SK-N-SH (cell line): ENCODE measurements around the gene NUDT16. TPM values are rescaled to one million over a fixed set of nuclear protein-coding genes. Genes with fewer than 3 reads are reported as not detected.

Source experiments
- CTCF ChIA-PET: fragments of 300-600, 350-600 bp; formaldehyde crosslinking; extraction: SDS; loops from one replicate; lab custom pipeline; 2021; lab: Yijun Ruan, JAX
- POLR2A ChIA-PET: fragments of 350-600 bp; sonication (Branson Sonifier 250); formaldehyde crosslinking; extraction: SDS; loops from one replicate; lab custom pipeline; 2020; ENCODE audit warnings: antibody characterized with exemption, inconsistent platforms; lab: Yijun Ruan, JAX
- DNase-seq: peaks from one replicate; pipeline ENCODE4 v3.0.0; 2012
- H2AFZ ChIP-seq: fragments of 200-600 bp; sonication (generic); 2 replicates; pipeline ENCODE4 v1.8.1; 2016; ENCODE audit warnings: antibody characterized with exemption, mild to moderate bottlenecking, low read depth
- H3F3A ChIP-seq: fragments of 200-600 bp; sonication (generic); replicated peaks from 2 replicates; pipeline ENCODE3; 2016; ENCODE audit warnings: antibody characterized with exemption, mild to moderate bottlenecking; ENCODE audit not compliant: insufficient read depth
- H3K27ac ChIP-seq, 2 experiments: fragments of 200-500 bp in 1 of 2; fragments of 200-600 bp in 1 of 2; sonication (Bioruptor generic) in 1 of 2; sonication (generic), shearing (Covaris generic) in 1 of 2; 2 replicates each; pipeline versions ENCODE4 v1.5.1 to v1.6.1; 2014 to 2016; ENCODE audit warnings: low read depth in 2 of 2, inconsistent platforms in 1 of 2, low read length in 1 of 2, mild to moderate bottlenecking in 1 of 2, mixed read lengths in 1 of 2
- H3K27me3 ChIP-seq: fragments of 200-600 bp; sonication (generic), shearing (Covaris generic); 2 replicates; pipeline ENCODE4 v1.6.1; 2016; ENCODE audit warnings: mixed run types; ENCODE audit not compliant: insufficient read depth
- H3K36me3 ChIP-seq, 2 experiments: fragments of 200-500 bp in 1 of 2; fragments of 200-600 bp in 1 of 2; sonication (Bioruptor generic) in 1 of 2; sonication (generic) in 1 of 2; replicated peaks in 1 of 2; 2 replicates each; pipeline versions ENCODE3 to v1.5.1; 2014 to 2016; ENCODE audit warnings: low read length in 1 of 2, mild to moderate bottlenecking in 1 of 2; ENCODE audit not compliant: insufficient read depth in 2 of 2, control insufficient read depth in 1 of 2
- H3K4me1 ChIP-seq, 2 experiments: fragments of 200-500 bp in 1 of 2; fragments of 200-600 bp in 1 of 2; sonication (Bioruptor generic) in 1 of 2; sonication (generic), shearing (Covaris generic) in 1 of 2; 2 replicates each; pipeline versions ENCODE4 v1.5.1 to v1.6.1; 2014 to 2016; ENCODE audit warnings: low read depth in 1 of 2, low read length in 1 of 2, mixed run types in 1 of 2; ENCODE audit not compliant: insufficient read depth in 2 of 2, control insufficient read depth in 1 of 2
- H3K4me2 ChIP-seq: fragments of 200-600 bp; sonication (generic), shearing (Covaris generic); 2 replicates; pipeline ENCODE4 v1.6.1; 2017; ENCODE audit warnings: mixed run types
- H3K4me3 ChIP-seq, 2 experiments: fragments of 200-500 bp in 1 of 2; fragments of 200-600 bp in 1 of 2; sonication (Bioruptor generic) in 1 of 2; sonication (generic), shearing (Covaris generic) in 1 of 2; 2 replicates each; pipeline versions ENCODE4 v1.5.1 to v1.8.1; 2014 to 2016; ENCODE audit warnings: low read depth in 2 of 2, inconsistent platforms in 1 of 2, low read length in 1 of 2, mild to moderate bottlenecking in 1 of 2, mixed read lengths in 1 of 2, moderate library complexity in 1 of 2
- H3K79me2 ChIP-seq: fragments of 200-600 bp; sonication (generic); 2 replicates; pipeline ENCODE4 v1.8.1; 2017; ENCODE audit warnings: mild to moderate bottlenecking; ENCODE audit not compliant: insufficient read depth
- H3K9ac ChIP-seq: fragments of 200-600 bp; sonication (generic); 2 replicates; pipeline ENCODE4 v1.6.1; 2017; ENCODE audit warnings: mixed run types
- H3K9me2 ChIP-seq: fragments of 200-600 bp; sonication (generic); 2 replicates; pipeline ENCODE4 v1.6.1; 2017; ENCODE audit warnings: mixed run types
- H3K9me3 ChIP-seq: fragments of 200-600 bp; sonication (generic); 2 replicates; pipeline ENCODE4 v1.6.1; 2017; ENCODE audit warnings: mixed run types, mild to moderate bottlenecking, moderate library complexity
- H4K20me1 ChIP-seq: fragments of 200-600 bp; sonication (generic); 2 replicates; pipeline ENCODE4 v1.6.1; 2017; ENCODE audit warnings: mild to moderate bottlenecking, mixed run types; ENCODE audit not compliant: insufficient read depth
- ELF1 ChIP-seq: IDR thresholded peaks from 2 replicates; pipeline ENCODE4 v1.4.0; 2012
- EP300 ChIP-seq, 2 experiments: IDR thresholded peaks; 2 replicates each; pipeline versions ENCODE4 v1.4.0 to v1.6.1; 2012; ENCODE audit warnings: borderline replicate concordance in 1 of 2, low read depth in 1 of 2, low read length in 1 of 2
- FOXM1 ChIP-seq: IDR thresholded peaks from 2 replicates; pipeline ENCODE4 v1.4.0; 2012; ENCODE audit warnings: low read depth, mild to moderate bottlenecking
- GABPA ChIP-seq: IDR thresholded peaks from 2 replicates; pipeline ENCODE4 v1.4.0; 2012; ENCODE audit warnings: low read depth, mild to moderate bottlenecking
- JUND ChIP-seq: IDR thresholded peaks from 2 replicates; pipeline ENCODE4 v1.4.0; 2012
- MEF2A ChIP-seq: IDR thresholded peaks from 2 replicates; pipeline ENCODE4 v1.4.0; 2012; ENCODE audit warnings: low read depth, borderline replicate concordance
- MXI1 ChIP-seq: IDR thresholded peaks from 2 replicates; pipeline ENCODE4 v1.6.1; 2012; ENCODE audit warnings: mild to moderate bottlenecking, low read depth, low read length, improper control_type of control experiment
- NFIC ChIP-seq: IDR thresholded peaks from 2 replicates; pipeline ENCODE4 v1.4.0; 2012; ENCODE audit warnings: borderline replicate concordance
- NRF1 ChIP-seq: IDR thresholded peaks from 2 replicates; pipeline ENCODE4 v1.6.1; 2012; ENCODE audit warnings: low read depth, mild to moderate bottlenecking, low read length
- RAD21 ChIP-seq: IDR thresholded peaks from 2 replicates; pipeline ENCODE4 v1.6.1; 2012; ENCODE audit warnings: mild to moderate bottlenecking, low read length
- RFX5 ChIP-seq: IDR thresholded peaks from 2 replicates; pipeline ENCODE4 v1.6.1; 2012; ENCODE audit warnings: mild to moderate bottlenecking, improper control_type of control experiment, low read length
- SIN3A ChIP-seq: IDR thresholded peaks from 2 replicates; pipeline ENCODE4 v1.6.1; 2012; ENCODE audit warnings: low read depth, mild to moderate bottlenecking, low read length, moderate library complexity, borderline replicate concordance
- SMC3 ChIP-seq: IDR thresholded peaks from 2 replicates; pipeline ENCODE4 v1.6.1; 2012; ENCODE audit warnings: low read depth, low read length, improper control_type of control experiment
- TAF1 ChIP-seq: IDR thresholded peaks from 2 replicates; pipeline ENCODE4 v1.6.1; 2012; ENCODE audit warnings: low read depth, mild to moderate bottlenecking, low read length, moderate library complexity, borderline replicate concordance
- YY1 ChIP-seq: IDR thresholded peaks from 2 replicates; pipeline ENCODE4 v1.4.0; 2012; ENCODE audit warnings: low read depth, mild to moderate bottlenecking
- ZBTB33 ChIP-seq: IDR thresholded peaks from 2 replicates; pipeline ENCODE4 v1.4.0; 2012; ENCODE audit warnings: low read depth, borderline replicate concordance
- WGBS: methylation state at CpG from one replicate; pipeline ENCODE4 v1.1.6; 2017; ENCODE audit warnings: low lambda C conversion rate; 5-methylcytosine and 5-hydroxymethylcytosine counted together
- polyA plus RNA-seq, 3 experiments: library from polyadenylated mRNA; depleted of rRNA; stranded (reverse); fragments of >200 nt; gene quantifications; 2 replicates each; pipeline ENCODE4 v1.2.3, GENCODE V29; 2012
- TF ChIP-seq, protein P1 (sequence below): IDR thresholded peaks from 2 replicates; pipeline ENCODE4 v1.4.0; 2012; ENCODE audit warnings: low read depth, borderline replicate concordance
- TF ChIP-seq, protein P2 (sequence below): fragments of 150-350 bp; IDR thresholded peaks from 2 replicates; pipeline ENCODE4 v1.6.1; 2017; ENCODE audit warnings: antibody characterized with exemption, low read length, low read depth, borderline replicate concordance
- TF ChIP-seq, protein P3 (sequence below): fragments of 150-350 bp; IDR thresholded peaks from 2 replicates; pipeline ENCODE4 v1.6.1; 2016; ENCODE audit warnings: mild to moderate bottlenecking, low read depth, low read length
- TF ChIP-seq, protein P4 (sequence below): IDR thresholded peaks from 2 replicates; pipeline ENCODE4; 2012

The NUDT16 gene
- polyA plus RNA-seq, 1 of the 3 experiments (the other 2 are of a cell fraction) = 8.2 TPM

GRCh38 chr3:131396170-131396569 lies 14.6 kb downstream of the NUDT16 start:
- Histone ChIP-seq H3K4me3 (no peak overlapping the region), H3K27me3 (no peaks in the 10 kb centered on the region), H3K4me1 (peaks cover 0 to 4% of the 10 kb centered on the region in 2 experiments; a peak in 2 of 4 replicates), H3K36me3 (no peaks in the 10 kb centered on the region), H3K9me3 (no peaks in the 10 kb centered on the region), H4K20me1 (no peaks in the 10 kb centered on the region), H2AFZ (no peak overlapping the region), H3K27ac (no peak overlapping the region), H3K4me2 (no peak overlapping the region), H3K9me2 (no peaks in the 10 kb centered on the region), H3K79me2 (no peaks in the 10 kb centered on the region), H3F3A (no peaks in the 10 kb centered on the region), H3K9ac (no peak overlapping the region)
- ChIA-PET CTCF (interaction anchor here (1.3 kb wide), 1 partner anchor 9 kb away, joined by 3 read pairs; no protein-coding TSS in a partner anchor), POLR2A (no interaction called here)
- no peak for TF ChIP-seq RAD21
- no peak for TF ChIP-seq SIN3A
- TF ChIP-seq NRF1 = no peak
- no peak for TF ChIP-seq EP300 (IDR thresholded peaks at IDR 0.05; ENCODE audit: borderline replicate concordance in 1 of 2, low read depth in 1 of 2, low read length in 1 of 2)
- no peak for TF ChIP-seq MEF2A
- TF ChIP-seq, protein P1, sequence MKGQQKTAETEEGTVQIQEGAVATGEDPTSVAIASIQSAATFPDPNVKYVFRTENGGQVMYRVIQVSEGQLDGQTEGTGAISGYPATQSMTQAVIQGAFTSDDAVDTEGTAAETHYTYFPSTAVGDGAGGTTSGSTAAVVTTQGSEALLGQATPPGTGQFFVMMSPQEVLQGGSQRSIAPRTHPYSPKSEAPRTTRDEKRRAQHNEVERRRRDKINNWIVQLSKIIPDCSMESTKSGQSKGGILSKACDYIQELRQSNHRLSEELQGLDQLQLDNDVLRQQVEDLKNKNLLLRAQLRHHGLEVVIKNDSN = no peak
- TF ChIP-seq MXI1 = no peak
- TF ChIP-seq, protein P2, sequence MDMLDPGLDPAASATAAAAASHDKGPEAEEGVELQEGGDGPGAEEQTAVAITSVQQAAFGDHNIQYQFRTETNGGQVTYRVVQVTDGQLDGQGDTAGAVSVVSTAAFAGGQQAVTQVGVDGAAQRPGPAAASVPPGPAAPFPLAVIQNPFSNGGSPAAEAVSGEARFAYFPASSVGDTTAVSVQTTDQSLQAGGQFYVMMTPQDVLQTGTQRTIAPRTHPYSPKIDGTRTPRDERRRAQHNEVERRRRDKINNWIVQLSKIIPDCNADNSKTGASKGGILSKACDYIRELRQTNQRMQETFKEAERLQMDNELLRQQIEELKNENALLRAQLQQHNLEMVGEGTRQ = no peak
- TF ChIP-seq GABPA = no peak
- TF ChIP-seq, protein P3, sequence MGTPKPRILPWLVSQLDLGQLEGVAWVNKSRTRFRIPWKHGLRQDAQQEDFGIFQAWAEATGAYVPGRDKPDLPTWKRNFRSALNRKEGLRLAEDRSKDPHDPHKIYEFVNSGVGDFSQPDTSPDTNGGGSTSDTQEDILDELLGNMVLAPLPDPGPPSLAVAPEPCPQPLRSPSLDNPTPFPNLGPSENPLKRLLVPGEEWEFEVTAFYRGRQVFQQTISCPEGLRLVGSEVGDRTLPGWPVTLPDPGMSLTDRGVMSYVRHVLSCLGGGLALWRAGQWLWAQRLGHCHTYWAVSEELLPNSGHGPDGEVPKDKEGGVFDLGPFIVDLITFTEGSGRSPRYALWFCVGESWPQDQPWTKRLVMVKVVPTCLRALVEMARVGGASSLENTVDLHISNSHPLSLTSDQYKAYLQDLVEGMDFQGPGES = no peak
- TF ChIP-seq FOXM1 = no peak
- TF ChIP-seq NFIC = no peak
- no peak for DNase-seq

DNA sequence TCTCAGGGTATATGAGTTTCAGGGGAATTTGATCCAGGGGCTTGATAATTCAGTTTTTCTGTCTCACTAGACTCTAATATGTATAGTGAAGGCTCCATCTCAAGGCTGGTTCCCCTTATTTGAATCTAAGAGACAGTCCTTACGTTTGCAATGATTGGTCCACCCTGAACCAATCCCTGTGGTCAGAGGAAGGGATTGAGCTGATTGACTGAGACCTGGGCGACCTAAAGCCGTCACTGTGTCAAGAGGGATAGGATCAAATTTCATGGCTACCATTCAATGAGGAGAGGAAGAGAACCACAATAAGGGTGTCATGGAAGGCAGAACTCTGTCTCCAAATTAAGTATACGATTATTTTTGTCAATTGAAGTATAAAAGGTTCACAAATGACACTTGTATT lies 16.3 kb downstream of the NUDT16 start:
- H3K4me1 ChIP-seq = peaks cover 11 to 13% of the 10 kb centered on the region in 2 experiments
- WGBS = 69% methylated on average over 4 of the region's 4 CpGs
- H3K9ac ChIP-seq = no peak overlapping the region
- H3K4me2 ChIP-seq = no peak overlapping the region
- H4K20me1 ChIP-seq = no peaks in the 10 kb centered on the region
- peaks cover 7% of the 10 kb centered on the region for H3F3A ChIP-seq
- H3K79me2 ChIP-seq = no peaks in the 10 kb centered on the region
- no peaks in the 10 kb centered on the region for H3K9me3 ChIP-seq
- H3K36me3 ChIP-seq = no peaks in the 10 kb centered on the region
- DNase-seq = no peak
- no peak overlapping the region for H3K27ac ChIP-seq
- no peaks in the 10 kb centered on the region for H3K9me2 ChIP-seq
- CTCF ChIA-PET = interaction anchor here (2.8 kb wide), 1 partner anchor 16 kb away, joined by 9 read pairs; the partner anchor contains the start of gene NUDT16
- H3K27me3 ChIP-seq = no peaks in the 10 kb centered on the region
- POLR2A ChIA-PET = no interaction called here
- no peak overlapping the region for H2AFZ ChIP-seq
- H3K4me3 ChIP-seq = no peak overlapping the region
- TF ChIP-seq JUND (no peak), ELF1 (no peak), RAD21 (no peak), ZBTB33 (no peak), RFX5 (no peak), MEF2A (no peak), YY1 (no peak), NFIC (no peak), GABPA (no peak), SMC3 (no peak), TAF1 (no peak), NRF1 (no peak)
- TF ChIP-seq, protein P3 = no peak
- TF ChIP-seq, protein P4, sequence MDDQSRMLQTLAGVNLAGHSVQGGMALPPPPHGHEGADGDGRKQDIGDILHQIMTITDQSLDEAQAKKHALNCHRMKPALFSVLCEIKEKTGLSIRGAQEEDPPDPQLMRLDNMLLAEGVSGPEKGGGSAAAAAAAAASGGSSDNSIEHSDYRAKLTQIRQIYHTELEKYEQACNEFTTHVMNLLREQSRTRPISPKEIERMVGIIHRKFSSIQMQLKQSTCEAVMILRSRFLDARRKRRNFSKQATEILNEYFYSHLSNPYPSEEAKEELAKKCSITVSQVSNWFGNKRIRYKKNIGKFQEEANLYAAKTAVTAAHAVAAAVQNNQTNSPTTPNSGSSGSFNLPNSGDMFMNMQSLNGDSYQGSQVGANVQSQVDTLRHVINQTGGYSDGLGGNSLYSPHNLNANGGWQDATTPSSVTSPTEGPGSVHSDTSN = no peak
- TF ChIP-seq, protein P1 = no peak
